ENCODE data around the gene HES7. TPM values are rescaled to one million over a fixed set of nuclear protein-coding genes. Genes with fewer than 3 reads are reported as not detected.

The HES7 gene
- total RNA-seq, 2 experiments from 2014 or later, result 0.52 to 0.53 TPM

DNA sequence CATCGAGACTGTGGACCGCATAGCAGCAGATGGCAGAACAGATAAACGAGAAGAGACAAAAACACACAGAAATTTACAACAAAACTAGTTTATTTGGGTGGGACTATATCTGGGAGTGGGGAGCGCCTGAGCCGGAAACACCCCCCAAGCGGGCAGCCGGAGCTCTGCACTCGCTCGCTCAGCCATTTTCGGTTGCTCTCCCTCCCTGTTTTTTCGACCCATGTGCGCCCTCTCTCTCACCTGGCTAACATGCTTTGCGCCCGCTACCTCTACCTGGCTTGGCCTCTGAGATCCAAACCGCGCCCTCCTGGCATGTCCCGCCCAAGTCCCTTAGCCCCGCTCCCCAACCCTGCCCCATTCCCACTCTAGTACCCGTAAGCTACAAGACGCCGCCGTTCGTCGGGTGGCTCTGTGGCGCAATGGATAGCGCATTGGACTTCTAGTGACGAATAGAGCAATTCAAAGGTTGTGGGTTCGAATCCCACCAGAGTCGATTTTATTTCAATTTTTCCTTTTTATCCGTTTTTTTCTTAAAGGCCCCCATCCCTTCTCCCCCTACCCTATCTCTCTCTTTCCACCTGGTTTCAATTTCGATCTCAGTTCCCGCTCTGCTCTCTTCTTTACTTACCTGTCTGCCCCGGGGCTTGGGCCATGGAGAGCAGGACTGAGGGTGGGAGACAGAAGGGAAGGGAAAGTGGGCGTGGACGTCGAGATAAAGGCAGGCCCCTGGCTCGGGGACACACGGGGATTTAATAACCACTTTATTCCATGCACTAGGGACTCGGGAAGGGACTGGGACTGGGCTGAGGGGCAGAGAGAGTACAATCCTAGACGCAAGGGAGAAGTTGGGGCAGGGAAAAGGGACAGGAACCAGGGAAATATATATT lies 3.1 kb downstream of the HES7 start:
- Histone ChIP-seq H3K4me1 (ENCODE audit: insufficient read depth, low read length) (peaks cover 83% of the 10 kb centered on the region), H3K9me3 (ENCODE audit: control insufficient read depth in 1 of 2, insufficient read depth in 1 of 2, low read length in 2 of 2) (peaks cover 0 to 9% of the 10 kb centered on the region in 2 experiments), H3K4me3 (ENCODE audit: low read length) (peak overlapping the region; percentile 57), H3K27ac (ENCODE audit: low read depth in 1 of 2, low read length in 2 of 2) (no peak overlapping the region), H3K36me3 (ENCODE audit: insufficient read depth, low read length) (no peaks in the 10 kb centered on the region), H3K27me3 (ENCODE audit: control insufficient read depth in 1 of 2, insufficient read depth in 2 of 2, low read length in 2 of 2) (peaks cover 39 to 41% of the 10 kb centered on the region in 2 experiments)
- peak; percentile 28 for ATAC-seq (ENCODE audit: poor library complexity)
- peaks cover 64% of the 10 kb centered on the region for H3K27me3 Mint-ChIP-seq
- intact Hi-C loops (cut with DNase I, micrococcal nuclease), result loop anchor here (2.0 to 5.0 kb wide), 5 partner anchors 42 to 177 kb away; partner anchors contain the start of genes CTC1 (in 1 of the 2), PFAS (in 1 of the 2), SLC25A35 (in 1 of the 2) and VAMP2 (in 1 of the 2)
- TF ChIP-seq, protein P1, sequence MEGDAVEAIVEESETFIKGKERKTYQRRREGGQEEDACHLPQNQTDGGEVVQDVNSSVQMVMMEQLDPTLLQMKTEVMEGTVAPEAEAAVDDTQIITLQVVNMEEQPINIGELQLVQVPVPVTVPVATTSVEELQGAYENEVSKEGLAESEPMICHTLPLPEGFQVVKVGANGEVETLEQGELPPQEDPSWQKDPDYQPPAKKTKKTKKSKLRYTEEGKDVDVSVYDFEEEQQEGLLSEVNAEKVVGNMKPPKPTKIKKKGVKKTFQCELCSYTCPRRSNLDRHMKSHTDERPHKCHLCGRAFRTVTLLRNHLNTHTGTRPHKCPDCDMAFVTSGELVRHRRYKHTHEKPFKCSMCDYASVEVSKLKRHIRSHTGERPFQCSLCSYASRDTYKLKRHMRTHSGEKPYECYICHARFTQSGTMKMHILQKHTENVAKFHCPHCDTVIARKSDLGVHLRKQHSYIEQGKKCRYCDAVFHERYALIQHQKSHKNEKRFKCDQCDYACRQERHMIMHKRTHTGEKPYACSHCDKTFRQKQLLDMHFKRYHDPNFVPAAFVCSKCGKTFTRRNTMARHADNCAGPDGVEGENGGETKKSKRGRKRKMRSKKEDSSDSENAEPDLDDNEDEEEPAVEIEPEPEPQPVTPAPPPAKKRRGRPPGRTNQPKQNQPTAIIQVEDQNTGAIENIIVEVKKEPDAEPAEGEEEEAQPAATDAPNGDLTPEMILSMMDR (IDR thresholded peaks at IDR 0.05), result peak; percentile 33
- POLR2A ChIA-PET, result interaction anchor here (0.6 to 9.8 kb wide), 28 partner anchors 11 to 883 kb away, joined by 3 to 161 read pairs (median 7); partner anchors contain the start of genes AURKB, BORCS6, CNTROB and CTC1
- H3K4me1 Mint-ChIP-seq (ENCODE audit: low read depth), result peaks cover 71% of the 10 kb centered on the region
- H3K4me3 Mint-ChIP-seq, result peak overlapping the region; percentile 99
- H3K27ac Mint-ChIP-seq, result peak overlapping the region; percentile 100
- H3K36me3 Mint-ChIP-seq (ENCODE audit: low read depth), result peaks cover 55% of the 10 kb centered on the region
- DNase-seq, result peak; percentile 35 to 87 (median 62)
- peaks cover 2% of the 10 kb centered on the region for H3K9me3 Mint-ChIP-seq
- CTCF ChIA-PET, result interaction anchor here (0.9 to 3.1 kb wide), 16 partner anchors 11 to 263 kb away, joined by 3 to 42 read pairs (median 8); partner anchors contain the start of gene BORCS6

DNA sequence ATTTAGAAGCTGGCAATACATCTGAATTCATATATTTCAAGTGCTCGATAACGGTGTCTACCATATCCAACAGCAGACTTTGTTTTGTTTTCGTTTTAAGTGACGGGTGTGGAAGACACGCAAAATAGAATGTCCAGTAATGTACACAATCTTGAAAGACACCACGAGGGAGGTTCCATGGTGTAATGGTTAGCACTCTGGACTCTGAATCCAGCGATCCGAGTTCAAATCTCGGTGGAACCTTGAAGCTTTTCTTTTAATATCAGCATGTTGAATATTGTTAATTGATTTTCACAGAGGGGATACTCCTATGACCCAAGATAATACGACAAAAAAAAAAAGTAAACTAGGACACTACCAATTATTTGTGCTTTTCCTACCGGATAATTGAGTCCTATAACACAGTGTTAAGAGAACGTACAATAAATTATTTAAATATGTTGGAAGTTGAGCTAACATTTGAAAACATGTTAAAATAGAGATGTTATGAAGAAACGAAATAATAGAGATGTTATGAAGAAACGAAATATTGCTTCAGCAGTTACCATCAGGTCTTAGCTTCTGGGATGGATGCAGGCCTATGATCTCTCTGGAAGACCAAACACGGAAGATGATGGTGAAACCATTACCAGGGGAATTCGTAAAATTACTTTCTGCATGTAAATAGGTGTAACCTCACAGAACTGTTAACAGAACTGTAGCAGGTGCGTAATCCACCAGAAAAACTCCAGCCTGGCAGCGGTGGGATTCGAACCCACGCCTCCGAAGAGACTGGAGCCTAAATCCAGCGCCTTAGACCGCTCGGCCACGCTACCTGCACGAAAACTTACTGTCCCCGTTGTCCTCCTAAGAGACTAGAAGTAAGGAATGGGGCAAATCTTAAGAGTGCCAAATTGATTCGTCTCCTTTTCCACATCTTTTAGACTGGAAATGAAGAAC lies 4.1 kb downstream of the HES7 start:
- Mint-ChIP-seq H3K27me3 (peaks cover 66% of the 10 kb centered on the region), H3K4me1 (ENCODE audit: low read depth) (peaks cover 62% of the 10 kb centered on the region), H3K9me3 (peaks cover 2% of the 10 kb centered on the region), H3K36me3 (ENCODE audit: low read depth) (peaks cover 47% of the 10 kb centered on the region), H3K27ac (peak overlapping the region; percentile 100), H3K4me3 (peak overlapping the region; percentile 99)
- H3K4me3 ChIP-seq (ENCODE audit: low read length), result peak overlapping the region; percentile 57
- H3K27me3 ChIP-seq (ENCODE audit: control insufficient read depth in 1 of 2, insufficient read depth in 2 of 2, low read length in 2 of 2), result peaks cover 46 to 48% of the 10 kb centered on the region in 2 experiments
- H3K9me3 ChIP-seq (ENCODE audit: control insufficient read depth in 1 of 2, insufficient read depth in 1 of 2, low read length in 2 of 2), result peaks cover 0 to 9% of the 10 kb centered on the region in 2 experiments
- intact Hi-C loops (cut with DNase I, micrococcal nuclease), result loop anchor here (1.0 to 10.0 kb wide), 16 partner anchors 18 to 255 kb away; partner anchors contain the start of genes PFAS (in 2 of the 2), BORCS6 (in 1 of the 2), CTC1 (in 1 of the 2) and KRABD2 (in 1 of the 2)
- CTCF ChIA-PET, result interaction anchor here (0.7 to 3.1 kb wide), 32 partner anchors 10 to 434 kb away, joined by 3 to 42 read pairs (median 6); partner anchors contain the start of genes AURKB, BORCS6 and CTC1
- ATAC-seq (ENCODE audit: poor library complexity) (peak; percentile 50), DNase-seq (peak; percentile 65 to 95 (median 77))
- no peaks in the 10 kb centered on the region for H3K36me3 ChIP-seq (ENCODE audit: insufficient read depth, low read length)
- TF ChIP-seq, protein P1 (IDR thresholded peaks at IDR 0.05), result no peak
- peak overlapping the region in 1 of 2 donors; percentile 50 for H3K27ac ChIP-seq (ENCODE audit: low read depth in 1 of 2, low read length in 2 of 2)
- POLR2A ChIA-PET, result interaction anchor here (0.6 to 9.8 kb wide), 41 partner anchors 7 to 882 kb away, joined by 3 to 161 read pairs (median 5); partner anchors contain the start of genes AURKB, BORCS6, CNTROB and CTC1
- H3K4me1 ChIP-seq (ENCODE audit: insufficient read depth, low read length), result peaks cover 74% of the 10 kb centered on the region

Measured in CD4-positive, alpha-beta T cell (primary cell).